Mucosa of rectum (tissue), 2 donors: Measurements from ENCODE around the gene EPHA3.

ENCODE experiments used
- H3K27ac ChIP-seq, 2 donors: one replicate each; pipeline ENCODE4 v1.7.0; 2013; ENCODE audit warnings: inconsistent platforms in 2 of 2, low read depth in 2 of 2, low read length in 2 of 2
- H3K27me3 ChIP-seq, 2 donors: one replicate each; pipeline ENCODE4 v1.7.0; 2013; ENCODE audit warnings: low read length in 2 of 2; ENCODE audit not compliant: control insufficient read depth in 2 of 2, insufficient read depth in 2 of 2
- H3K36me3 ChIP-seq, 2 donors: one replicate each; pipeline ENCODE4 v1.7.0; 2013; ENCODE audit warnings: low read length in 2 of 2; ENCODE audit not compliant: control insufficient read depth in 2 of 2, insufficient read depth in 2 of 2
- H3K4me1 ChIP-seq, 2 donors: one replicate each; pipeline ENCODE4 v1.7.0; 2013; ENCODE audit warnings: low read length in 2 of 2, mild to moderate bottlenecking in 1 of 2; ENCODE audit not compliant: control insufficient read depth in 2 of 2, insufficient read depth in 2 of 2
- H3K4me3 ChIP-seq, 2 donors: one replicate each; pipeline ENCODE4 v1.7.0; 2013; ENCODE audit warnings: low read length in 2 of 2
- H3K9ac ChIP-seq, 2 donors: one replicate each; pipeline ENCODE4 v1.7.0; 2013; ENCODE audit warnings: low read length in 2 of 2, low read depth in 1 of 2, mild to moderate bottlenecking in 1 of 2
- H3K9me3 ChIP-seq, 2 donors: one replicate each; pipeline ENCODE4 v1.7.0; 2013; ENCODE audit warnings: low read length in 2 of 2; ENCODE audit not compliant: control insufficient read depth in 2 of 2
- donor health status: healthy.
- donor health status: Normal muscosa, but diverticular disease.

EPHA3 gene

DNA sequence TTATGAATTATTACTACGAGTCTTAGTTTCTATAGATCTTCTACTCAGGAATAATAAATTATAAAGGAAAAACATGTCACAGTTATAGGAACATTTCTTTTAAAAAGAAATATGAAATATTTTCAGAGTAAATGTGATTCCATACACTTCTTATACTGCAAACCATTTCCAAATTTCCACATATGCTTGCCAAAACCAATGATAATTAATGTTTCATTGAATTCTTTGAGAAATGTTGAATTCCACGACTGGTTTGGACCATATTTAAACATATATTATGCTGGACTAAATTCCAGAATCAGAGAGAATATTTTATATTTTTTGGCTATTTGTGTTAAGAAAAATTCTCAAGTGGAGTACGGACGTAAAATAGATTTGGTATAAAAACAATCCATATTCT lies 144.6 kb downstream of the EPHA3 start:
- no peak overlapping the region for H3K4me3 ChIP-seq
- H3K27ac ChIP-seq: no peak overlapping the region
- no peaks in the 10 kb centered on the region for H3K27me3 ChIP-seq
- H3K4me1 ChIP-seq: no peaks in the 10 kb centered on the region
- no peak overlapping the region for H3K9ac ChIP-seq
- no peaks in the 10 kb centered on the region for H3K9me3 ChIP-seq
- no peaks in the 10 kb centered on the region for H3K36me3 ChIP-seq

DNA sequence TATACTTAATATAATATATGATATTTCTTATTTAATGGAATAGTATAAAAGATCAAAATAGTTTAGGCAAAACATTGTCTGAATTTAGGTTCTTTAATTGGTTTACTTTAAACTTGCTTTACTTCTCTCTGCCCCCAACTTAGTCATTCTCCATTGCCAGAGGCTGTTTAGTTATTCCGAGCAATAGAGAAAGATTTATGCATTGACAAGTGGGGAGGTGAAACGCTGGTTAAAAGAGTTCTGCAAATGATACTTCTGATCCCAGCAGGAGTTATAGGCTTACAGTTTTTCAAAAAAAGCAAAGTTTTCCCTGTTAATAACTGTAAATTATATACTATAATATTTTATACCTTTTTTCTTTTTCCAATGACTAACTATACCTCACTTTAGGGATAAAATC lies 145.4 kb downstream of the EPHA3 start:
- no peaks in the 10 kb centered on the region for H3K36me3 ChIP-seq
- H3K27ac ChIP-seq: no peak overlapping the region
- no peaks in the 10 kb centered on the region for H3K27me3 ChIP-seq
- no peak overlapping the region for H3K9ac ChIP-seq
- no peak overlapping the region for H3K4me3 ChIP-seq
- no peaks in the 10 kb centered on the region for H3K9me3 ChIP-seq
- H3K4me1 ChIP-seq: no peaks in the 10 kb centered on the region

DNA sequence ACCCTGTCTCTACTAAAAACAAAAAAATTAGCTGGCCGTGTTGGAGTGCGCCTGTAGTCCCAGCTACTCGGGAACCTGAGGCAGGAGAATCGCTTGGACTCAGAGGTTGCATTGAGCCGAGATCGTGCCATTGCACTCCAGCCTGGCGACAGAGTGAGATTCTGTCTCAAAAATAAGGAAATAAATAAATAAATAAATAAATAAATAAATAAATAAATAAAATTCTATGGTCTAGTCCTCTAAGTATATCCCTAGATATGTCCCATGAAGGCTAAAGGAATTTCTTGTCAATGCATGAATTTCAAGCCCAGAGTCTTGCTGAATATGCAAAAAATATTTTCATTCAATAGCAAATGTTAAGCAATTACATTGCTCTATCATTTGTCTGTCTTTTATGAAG lies 149.0 kb downstream of the EPHA3 start:
- no peak overlapping the region for H3K4me3 ChIP-seq
- no peak overlapping the region for H3K27ac ChIP-seq
- no peaks in the 10 kb centered on the region for H3K4me1 ChIP-seq
- no peak overlapping the region for H3K9ac ChIP-seq
- no peaks in the 10 kb centered on the region for H3K36me3 ChIP-seq
- no peaks in the 10 kb centered on the region for H3K9me3 ChIP-seq
- H3K27me3 ChIP-seq: no peaks in the 10 kb centered on the region

DNA sequence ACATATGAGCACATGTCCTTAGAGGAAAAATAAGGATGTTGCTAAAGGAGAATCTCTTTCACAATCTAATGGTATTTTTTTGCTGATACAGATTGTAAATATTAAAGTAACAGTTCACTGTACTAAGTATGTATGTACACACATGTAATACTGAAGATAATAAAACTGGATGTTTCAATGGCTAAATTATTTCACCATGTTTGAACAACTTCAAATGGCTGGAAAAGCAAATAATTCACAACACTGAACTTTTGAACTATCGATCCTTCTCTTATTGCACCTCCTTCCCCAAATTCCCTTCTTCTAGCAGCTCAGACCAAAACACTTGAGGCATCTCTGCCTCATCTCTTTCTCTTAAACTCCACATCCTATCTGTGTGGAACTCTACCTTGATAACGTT lies 149.5 kb downstream of the EPHA3 start:
- Histone ChIP-seq H3K36me3 (no peaks in the 10 kb centered on the region), H3K4me3 (no peak overlapping the region), H3K9ac (no peak overlapping the region), H3K27ac (no peak overlapping the region), H3K27me3 (no peaks in the 10 kb centered on the region), H3K4me1 (no peaks in the 10 kb centered on the region), H3K9me3 (no peaks in the 10 kb centered on the region)

DNA sequence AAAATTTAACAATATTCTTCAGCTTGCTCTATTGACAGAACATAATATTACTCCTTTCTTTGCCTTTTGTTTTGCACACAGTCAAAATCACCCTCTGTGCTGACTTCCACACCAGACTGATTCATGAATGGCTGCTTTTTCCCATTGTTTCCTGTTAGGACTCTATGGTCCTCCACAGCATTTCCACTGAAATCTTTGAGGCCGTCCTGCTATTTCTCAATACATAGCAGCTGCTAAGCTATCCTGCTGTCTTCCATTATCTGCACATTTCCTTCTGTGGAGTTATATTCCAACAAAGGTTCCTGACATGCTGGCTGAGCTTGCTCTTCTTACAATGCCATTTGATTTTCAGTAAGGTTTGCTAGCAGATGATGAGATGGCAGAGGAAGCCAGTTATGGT lies 153.3 kb downstream of the EPHA3 start:
- no peaks in the 10 kb centered on the region for H3K27me3 ChIP-seq
- no peaks in the 10 kb centered on the region for H3K36me3 ChIP-seq
- H3K9ac ChIP-seq: no peak overlapping the region
- H3K4me1 ChIP-seq: no peaks in the 10 kb centered on the region
- no peaks in the 10 kb centered on the region for H3K9me3 ChIP-seq
- no peak overlapping the region for H3K27ac ChIP-seq
- no peak overlapping the region for H3K4me3 ChIP-seq

DNA sequence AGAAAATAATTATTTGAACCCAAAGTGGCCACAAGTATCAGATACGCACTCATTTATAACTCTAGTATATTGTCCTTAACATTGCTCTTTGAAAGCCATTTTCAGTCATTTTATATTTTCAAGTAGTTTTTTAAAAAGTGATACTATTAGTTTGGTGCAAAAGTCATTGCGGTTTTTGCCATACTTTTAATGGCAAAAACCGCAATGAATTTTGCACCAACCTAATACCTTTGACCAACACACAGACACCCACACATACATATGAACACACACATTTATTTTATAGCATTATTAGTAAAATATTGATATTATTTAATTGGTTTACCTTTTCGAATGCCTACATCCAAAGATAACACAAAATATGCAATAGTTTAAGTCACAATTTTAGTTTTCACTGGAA lies 154.3 kb downstream of the EPHA3 start:
- Histone ChIP-seq H3K36me3 (no peaks in the 10 kb centered on the region), H3K4me1 (no peaks in the 10 kb centered on the region), H3K27me3 (no peaks in the 10 kb centered on the region), H3K9ac (no peak overlapping the region), H3K27ac (no peak overlapping the region), H3K9me3 (no peaks in the 10 kb centered on the region), H3K4me3 (no peak overlapping the region)

DNA sequence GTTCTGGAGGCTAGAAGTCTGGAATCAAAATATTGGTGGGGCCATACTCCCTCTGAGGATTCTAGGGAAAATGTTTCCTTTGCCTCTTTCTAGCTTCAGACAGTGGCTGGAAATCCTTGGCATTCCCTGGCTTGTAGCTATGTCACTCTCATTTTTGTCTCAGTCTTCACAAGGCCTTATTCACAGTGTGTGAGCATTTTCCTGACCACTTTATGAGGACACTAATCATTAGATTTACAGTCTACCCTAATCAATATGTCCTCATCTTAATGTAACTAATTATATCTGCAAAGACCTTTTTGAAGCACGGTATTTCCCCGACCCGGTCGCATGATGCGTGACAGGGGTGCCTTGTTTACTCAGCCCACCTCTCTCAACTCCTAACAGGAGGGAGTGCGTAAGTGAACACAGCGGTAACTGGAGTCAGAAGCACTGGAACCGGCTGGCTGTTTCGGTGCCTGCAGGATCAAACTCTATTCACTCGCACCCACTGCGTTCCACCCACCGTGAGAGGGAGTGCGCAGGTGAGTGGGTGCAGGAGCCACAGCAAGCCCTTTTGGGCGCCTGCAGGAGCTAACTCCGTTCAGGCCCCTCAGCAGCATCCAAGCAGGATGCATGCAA lies 155.0 kb downstream of the EPHA3 start:
- no peak overlapping the region for H3K4me3 ChIP-seq
- no peaks in the 10 kb centered on the region for H3K9me3 ChIP-seq
- no peak overlapping the region for H3K9ac ChIP-seq
- no peaks in the 10 kb centered on the region for H3K36me3 ChIP-seq
- no peaks in the 10 kb centered on the region for H3K4me1 ChIP-seq
- no peaks in the 10 kb centered on the region for H3K27me3 ChIP-seq
- H3K27ac ChIP-seq: no peak overlapping the region

DNA sequence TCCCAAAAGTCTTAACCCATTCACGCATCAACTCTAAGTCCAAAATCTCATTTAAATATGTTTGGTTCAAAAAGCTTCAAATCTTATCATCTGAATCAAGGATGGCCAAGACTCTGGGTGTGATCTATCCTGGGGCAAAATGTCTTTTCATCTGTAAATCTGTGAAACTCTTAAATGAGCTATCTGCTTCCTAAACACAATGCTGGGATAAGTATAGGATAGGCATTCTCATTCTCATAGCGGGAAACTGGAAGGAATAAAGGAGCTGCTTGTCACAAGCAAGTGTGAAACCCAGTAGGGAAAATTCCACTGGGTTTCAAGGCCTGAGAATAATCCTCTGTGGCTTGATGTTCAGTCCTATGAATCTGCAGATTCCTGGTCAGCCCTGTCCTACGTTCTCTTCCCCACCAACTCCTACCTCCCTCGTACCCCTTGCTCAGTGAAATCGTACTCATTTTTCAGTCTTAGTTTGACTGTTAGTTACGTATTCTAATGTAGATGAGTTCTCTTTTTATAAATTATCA lies 156.7 kb downstream of the EPHA3 start:
- Histone ChIP-seq H3K27me3 (no peaks in the 10 kb centered on the region), H3K36me3 (no peaks in the 10 kb centered on the region), H3K9ac (no peak overlapping the region)

DNA sequence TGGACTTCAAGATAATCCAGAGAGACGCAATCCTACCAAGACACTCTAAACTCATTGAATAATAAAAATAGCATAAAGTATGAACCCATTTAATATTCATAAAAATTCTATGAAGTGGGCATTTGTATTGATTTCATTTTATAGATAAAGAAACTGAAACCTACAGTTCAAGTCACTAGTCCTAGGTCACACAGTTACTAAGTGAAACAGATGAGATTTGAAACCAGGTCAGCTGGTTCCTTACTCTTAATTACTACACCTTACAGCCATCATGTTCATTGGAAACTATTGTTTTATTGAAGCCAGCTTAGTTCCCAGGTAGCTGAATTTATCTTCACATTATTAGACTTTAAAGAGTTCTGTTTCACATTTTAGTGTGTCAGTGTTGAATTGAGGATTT lies 158.7 kb downstream of the EPHA3 start:
- no peak overlapping the region for H3K27ac ChIP-seq
- H3K4me1 ChIP-seq: no peaks in the 10 kb centered on the region
- no peaks in the 10 kb centered on the region for H3K9me3 ChIP-seq

More for the DNA sequence above, 156.7 kb downstream of the EPHA3 start:
- Histone ChIP-seq H3K4me1 (no peaks in the 10 kb centered on the region), H3K27ac (no peak overlapping the region), H3K4me3 (no peak overlapping the region), H3K9me3 (no peaks in the 10 kb centered on the region)

DNA sequence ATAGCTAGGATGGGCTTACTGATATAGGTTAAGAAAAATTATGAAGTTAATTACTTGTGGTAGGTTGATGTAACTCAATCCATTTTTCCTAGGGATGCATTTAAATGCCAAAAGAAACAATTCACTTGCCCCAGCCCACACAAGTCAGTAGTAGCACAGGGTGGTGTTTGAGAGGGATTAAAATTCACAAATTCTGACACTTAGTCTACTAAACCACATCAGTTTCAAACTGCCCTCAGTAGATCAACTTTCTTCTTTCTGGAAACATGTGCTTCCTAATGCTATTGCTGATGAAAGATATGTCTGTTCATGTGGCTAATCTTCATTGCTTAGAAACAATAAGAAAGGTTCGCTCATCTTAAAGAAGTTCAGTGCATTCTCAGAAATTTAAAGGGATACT lies 160.6 kb downstream of the EPHA3 start:
- H3K27me3 ChIP-seq: no peaks in the 10 kb centered on the region
- H3K4me1 ChIP-seq: no peaks in the 10 kb centered on the region
- no peak overlapping the region for H3K9ac ChIP-seq
- H3K4me3 ChIP-seq: no peak overlapping the region
- no peaks in the 10 kb centered on the region for H3K9me3 ChIP-seq
- H3K27ac ChIP-seq: no peak overlapping the region
- no peaks in the 10 kb centered on the region for H3K36me3 ChIP-seq

More for the DNA sequence above, 158.7 kb downstream of the EPHA3 start:
- H3K4me3 ChIP-seq: no peak overlapping the region
- H3K36me3 ChIP-seq: no peaks in the 10 kb centered on the region
- no peak overlapping the region for H3K9ac ChIP-seq
- H3K27me3 ChIP-seq: no peaks in the 10 kb centered on the region

DNA sequence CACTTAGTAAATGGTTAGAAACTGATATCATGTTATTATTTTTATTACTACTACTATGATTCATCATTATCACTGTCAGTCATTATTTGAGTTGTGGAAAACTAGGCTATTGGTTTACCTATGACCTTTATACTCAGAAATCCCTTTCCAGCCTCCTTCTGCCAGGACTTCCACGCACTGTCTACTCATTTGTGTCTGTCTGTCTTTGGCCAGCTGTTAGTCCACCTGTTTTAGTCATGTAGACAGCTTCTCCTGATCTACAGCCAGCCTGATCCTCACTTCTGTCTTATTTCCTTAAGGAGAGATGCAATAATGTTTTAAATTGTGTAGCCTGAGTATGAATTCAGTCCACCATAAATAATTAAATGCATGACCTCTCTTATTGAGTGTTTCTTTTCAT lies 162.8 kb downstream of the EPHA3 start:
- Histone ChIP-seq H3K27ac (no peak overlapping the region), H3K4me1 (no peaks in the 10 kb centered on the region), H3K9me3 (no peaks in the 10 kb centered on the region), H3K36me3 (no peaks in the 10 kb centered on the region), H3K27me3 (no peaks in the 10 kb centered on the region), H3K4me3 (no peak overlapping the region), H3K9ac (no peak overlapping the region)
